Peyer's patch (tissue), 4 donors: Measurements from ENCODE around the gene LUC7L3.

Experiments
- POLR2A ChIP-seq, 2 donors: fragments of 450-650 bp; IDR thresholded peaks; one replicate each; pipeline ENCODE4 v1.5.1; 2017; ENCODE audit warnings: antibody characterized with exemption in 2 of 2, mild to moderate bottlenecking in 2 of 2, moderate library complexity in 2 of 2
- TF ChIP-seq, protein P1 (sequence below), 6 experiments: fragments of 450-650 bp in 4 of 6; fragments of 200-600 bp in 2 of 6; sonication (generic) in 1 of 6; IDR thresholded peaks; one replicate each; pipeline ENCODE4 v1.5.1; 2017 to 2019; ENCODE audit warnings: antibody characterized with exemption in 6 of 6, mild to moderate bottlenecking in 3 of 6, moderate library complexity in 1 of 6

DNA sequence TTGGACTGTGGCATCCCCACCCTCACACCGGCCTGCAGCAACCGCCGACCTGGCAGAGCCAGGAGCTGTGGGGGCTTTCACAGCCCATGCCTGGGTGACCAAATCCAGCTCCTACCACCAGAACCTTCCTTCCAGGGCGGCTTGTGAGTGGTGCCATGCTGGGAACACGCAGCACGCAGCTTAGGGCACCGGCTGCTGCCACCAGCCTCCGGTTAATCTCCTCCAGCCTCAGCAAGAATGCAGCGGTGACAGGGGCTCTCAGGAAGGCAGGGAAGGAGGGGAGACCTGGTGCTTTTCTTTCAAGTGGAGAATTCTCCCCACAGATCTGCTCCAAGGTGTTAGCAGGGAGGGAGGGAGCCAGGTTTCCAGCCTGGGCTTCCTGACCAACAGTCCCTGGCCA, 80.2 kb downstream of the LUC7L3 start:
- TF ChIP-seq, protein P1, sequence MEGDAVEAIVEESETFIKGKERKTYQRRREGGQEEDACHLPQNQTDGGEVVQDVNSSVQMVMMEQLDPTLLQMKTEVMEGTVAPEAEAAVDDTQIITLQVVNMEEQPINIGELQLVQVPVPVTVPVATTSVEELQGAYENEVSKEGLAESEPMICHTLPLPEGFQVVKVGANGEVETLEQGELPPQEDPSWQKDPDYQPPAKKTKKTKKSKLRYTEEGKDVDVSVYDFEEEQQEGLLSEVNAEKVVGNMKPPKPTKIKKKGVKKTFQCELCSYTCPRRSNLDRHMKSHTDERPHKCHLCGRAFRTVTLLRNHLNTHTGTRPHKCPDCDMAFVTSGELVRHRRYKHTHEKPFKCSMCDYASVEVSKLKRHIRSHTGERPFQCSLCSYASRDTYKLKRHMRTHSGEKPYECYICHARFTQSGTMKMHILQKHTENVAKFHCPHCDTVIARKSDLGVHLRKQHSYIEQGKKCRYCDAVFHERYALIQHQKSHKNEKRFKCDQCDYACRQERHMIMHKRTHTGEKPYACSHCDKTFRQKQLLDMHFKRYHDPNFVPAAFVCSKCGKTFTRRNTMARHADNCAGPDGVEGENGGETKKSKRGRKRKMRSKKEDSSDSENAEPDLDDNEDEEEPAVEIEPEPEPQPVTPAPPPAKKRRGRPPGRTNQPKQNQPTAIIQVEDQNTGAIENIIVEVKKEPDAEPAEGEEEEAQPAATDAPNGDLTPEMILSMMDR (IDR thresholded peaks at IDR 0.05): no peak
- no peak for TF ChIP-seq POLR2A (IDR thresholded peaks at IDR 0.05)
